GM19351 (cell line): ENCODE results near the gene CCR5AS.
"Not testable (repeated sequence)": the region's sequence is repeated elsewhere in the genome, so short reads cannot be mapped to it uniquely, and the experiment has no call there.

Experiments used
- ATAC-seq: cut with Tn5 transposase; IDR thresholded peaks from one replicate; pipeline ENCODE4 v1.9.1; 2021; ENCODE audit warnings: mild to moderate bottlenecking, moderate library complexity; ENCODE audit not compliant: unreplicated experiment

CCR5AS gene

DNA sequence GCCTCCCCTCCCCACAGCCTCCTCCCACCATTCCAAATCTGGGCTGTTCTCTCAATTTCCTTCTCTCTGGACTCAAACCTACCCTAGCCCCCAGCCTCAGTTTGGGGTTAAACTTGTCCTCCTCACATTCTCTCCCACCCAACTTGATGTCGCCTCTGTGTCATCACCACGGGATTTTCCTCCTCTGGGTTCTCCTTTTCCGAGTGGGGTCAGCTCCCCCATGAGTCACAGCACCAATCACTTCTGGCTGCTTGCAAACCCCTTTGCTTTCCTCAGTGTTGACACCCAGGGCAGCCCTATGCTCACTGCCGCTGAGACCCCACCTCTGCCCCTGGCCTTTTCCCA is 451 bp downstream of the CCR5AS start:
- no peak for ATAC-seq

DNA sequence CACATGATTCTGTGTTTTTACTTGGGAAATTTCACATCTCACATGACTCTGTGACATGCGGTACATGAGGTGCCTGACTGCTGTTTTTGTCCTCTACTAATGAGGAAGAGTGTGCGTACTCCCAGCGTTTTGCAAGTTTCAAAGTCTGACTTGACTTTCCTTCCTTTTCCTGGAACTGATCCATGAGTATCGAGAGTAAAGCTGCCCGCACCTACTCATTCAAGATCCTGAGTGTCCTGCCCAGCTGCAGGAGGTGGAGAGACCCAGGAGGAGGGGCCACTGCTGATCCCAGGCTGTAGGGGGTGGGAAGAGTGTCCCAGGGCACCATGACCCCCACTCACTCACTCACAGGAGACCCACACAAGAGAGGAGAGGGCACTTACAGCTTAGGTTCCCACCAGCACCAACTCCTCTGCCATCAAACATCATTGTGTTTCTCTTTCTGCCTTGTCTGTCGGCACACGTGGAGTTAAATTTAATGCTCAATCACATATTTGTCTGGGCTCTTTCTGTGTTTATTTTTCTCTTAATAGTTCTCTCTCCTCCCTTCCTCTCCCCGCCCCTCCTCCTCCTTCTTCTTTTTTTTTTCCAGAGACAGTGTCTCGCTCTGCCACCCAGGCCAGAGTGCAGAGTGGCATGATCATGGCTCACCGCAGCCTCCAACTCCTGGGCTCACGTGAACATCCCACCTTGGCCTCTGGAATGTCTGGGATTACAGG is 1.4 kb downstream of the CCR5AS start:
- no peak for ATAC-seq

GRCh38 chr3:46402902-46403301 is 4.0 kb downstream of the CCR5AS start:
- not testable (repeated sequence) for ATAC-seq

GRCh38 chr3:46401579-46401978 is 5.3 kb downstream of the CCR5AS start:
- ATAC-seq = no peak

GRCh38 chr3:46400846-46401245 is 6.0 kb downstream of the CCR5AS start:
- ATAC-seq = no peak

GRCh38 chr3:46400000-46400734 is 6.7 kb downstream of the CCR5AS start:
- no peak for ATAC-seq

GRCh38 chr3:46399557-46399956 is 7.3 kb downstream of the CCR5AS start:
- no peak for ATAC-seq

- no peak for ATAC-seq
These were observed 7.8 kb downstream of the CCR5AS start for GRCh38 chr3:46399098-46399497.

DNA sequence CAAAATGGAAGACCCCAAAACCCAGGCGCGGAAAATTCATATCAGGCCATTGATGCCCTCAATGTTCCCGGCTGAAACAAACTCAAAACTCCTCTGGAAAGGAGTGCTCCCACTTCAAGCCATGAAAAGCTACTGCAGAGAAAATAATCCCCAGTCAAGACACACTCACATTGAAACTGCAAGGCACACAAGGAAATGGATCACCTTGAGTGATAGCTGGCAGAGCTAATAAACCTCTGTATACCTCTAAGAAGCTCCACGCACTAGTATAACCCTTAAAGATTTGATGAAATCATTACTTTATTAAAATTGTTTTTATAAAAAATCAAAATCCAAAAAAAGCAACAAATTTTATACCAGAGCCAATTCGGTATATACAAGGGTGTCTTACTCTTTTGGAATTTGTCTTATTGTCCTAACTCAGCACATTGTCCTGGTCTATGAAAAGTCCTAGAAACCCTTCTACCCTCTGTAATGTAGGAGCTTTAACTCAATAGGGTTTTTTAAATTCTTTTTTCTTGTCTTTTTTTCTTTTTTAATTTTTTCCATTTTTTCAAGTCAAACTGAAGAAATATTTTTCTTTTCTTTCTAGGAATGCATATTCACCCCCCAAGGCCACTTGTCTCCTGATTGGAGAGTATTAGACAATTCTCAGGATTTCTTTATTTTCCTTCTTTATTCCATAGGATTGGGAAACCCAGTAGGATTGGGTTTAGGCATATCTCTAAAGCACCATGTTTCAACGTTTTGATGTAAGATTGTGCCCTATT is 8.5 kb downstream of the CCR5AS start:
- ATAC-seq = no peak

GRCh38 chr3:46397111-46397510 is 9.8 kb downstream of the CCR5AS start:
- no peak for ATAC-seq

DNA sequence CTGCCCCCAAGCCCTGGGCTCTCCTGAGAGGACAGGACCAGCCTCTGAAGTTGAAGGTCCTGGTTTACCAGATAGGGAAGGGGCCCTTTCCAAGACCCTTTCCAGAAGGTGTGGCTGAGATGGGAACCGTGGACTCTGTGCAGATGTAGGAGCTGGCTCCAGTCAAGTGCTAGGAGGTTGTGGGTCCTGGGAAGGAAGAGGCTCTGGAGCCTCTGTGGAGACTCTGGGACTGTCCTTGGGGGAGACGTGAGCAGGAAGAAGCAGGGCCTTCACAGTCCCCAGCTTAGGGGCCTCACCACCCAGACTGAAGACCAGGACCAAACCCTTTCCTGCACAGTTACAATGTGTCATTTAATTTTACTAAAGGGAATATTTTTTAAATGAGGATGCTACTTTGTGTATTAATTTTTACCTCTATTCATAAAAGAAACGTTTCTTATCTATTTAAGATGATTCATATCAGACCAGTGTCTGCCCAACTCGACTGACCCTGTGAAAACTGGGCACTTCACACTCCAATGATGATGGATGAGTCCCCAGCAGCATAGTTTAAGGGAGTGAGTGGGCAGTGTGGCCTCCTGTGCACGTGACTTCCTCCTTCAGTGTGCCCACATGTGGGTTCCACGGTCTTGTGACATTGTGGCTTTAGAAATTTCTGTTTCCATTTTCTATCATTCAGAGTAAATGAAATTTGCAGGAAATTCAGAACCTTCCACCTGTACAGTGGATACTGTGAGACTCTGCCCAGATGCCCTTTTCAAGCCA is 10.9 kb downstream of the CCR5AS start:
- no peak for ATAC-seq

DNA sequence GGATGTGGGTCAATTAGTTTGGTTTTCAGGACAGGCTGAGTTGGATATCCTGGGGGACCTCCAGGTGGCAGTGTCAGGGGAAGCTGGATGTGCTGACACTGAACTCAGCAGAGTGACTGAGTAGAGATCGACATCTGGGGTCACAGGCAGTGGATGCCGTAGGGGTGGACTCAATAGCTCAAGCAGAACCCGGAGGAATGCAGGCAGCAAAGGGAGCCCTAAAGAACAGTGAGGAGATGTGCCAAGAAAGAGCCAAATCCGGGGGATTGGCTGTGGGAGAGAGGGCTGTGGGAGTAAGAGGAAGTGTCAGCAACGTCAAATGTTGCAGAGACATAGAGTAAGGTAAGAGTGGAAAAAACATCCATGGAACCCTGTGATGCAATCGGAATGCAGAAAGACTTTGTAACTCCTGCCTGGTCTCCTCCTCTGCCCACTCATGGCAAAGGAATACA is 11.6 kb downstream of the CCR5AS start:
- ATAC-seq = no peak

DNA sequence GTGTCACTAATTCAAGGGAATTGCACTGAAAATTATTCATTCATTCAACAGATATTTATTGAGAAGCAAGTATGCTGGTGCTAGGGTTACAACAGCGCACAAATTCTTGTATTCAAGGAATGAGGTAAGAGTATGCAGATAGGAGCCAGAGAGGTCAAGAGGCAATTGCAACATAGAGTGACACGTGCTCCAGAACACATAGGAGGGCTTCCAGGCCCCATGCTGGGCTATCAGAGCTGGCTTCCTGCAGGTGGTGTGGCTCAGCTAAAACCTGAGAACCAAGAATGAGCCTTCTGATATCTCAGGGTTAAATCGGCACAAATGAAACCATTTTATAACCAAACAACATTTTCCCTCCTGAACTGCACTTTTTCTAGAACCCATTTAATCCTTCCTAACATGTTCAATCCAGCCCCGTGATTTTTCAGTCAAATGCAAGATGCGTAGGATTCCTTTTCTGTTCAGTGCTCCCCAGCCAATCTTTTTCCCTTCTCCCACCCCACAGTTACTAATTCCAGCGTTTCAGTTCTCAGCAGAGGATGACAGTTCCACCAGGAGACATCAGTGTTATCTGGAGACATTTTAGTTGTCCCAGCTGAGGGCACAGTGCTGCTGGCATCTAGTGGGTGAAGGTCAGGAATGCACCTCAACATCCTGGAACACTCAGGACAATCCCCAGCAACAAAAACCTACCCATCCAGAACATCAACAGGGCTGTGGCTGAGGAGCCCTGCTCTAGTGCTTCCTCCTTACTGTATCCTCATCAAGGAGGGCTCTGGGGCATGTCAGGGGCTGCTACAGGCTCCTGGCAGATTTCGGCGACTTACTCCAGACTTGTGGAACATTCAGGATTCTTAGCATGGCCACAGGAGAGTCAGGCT is 13.1 kb downstream of the CCR5AS start:
- ATAC-seq = no peak

GRCh38 chr3:46393011-46393410 is 13.9 kb downstream of the CCR5AS start:
- ATAC-seq = no peak

- not testable (repeated sequence) for ATAC-seq
These were observed 15.3 kb downstream of the CCR5AS start for GRCh38 chr3:46391526-46391925.

- ATAC-seq = no peak
These were observed 17.6 kb downstream of the CCR5AS start for GRCh38 chr3:46389306-46389705.

DNA sequence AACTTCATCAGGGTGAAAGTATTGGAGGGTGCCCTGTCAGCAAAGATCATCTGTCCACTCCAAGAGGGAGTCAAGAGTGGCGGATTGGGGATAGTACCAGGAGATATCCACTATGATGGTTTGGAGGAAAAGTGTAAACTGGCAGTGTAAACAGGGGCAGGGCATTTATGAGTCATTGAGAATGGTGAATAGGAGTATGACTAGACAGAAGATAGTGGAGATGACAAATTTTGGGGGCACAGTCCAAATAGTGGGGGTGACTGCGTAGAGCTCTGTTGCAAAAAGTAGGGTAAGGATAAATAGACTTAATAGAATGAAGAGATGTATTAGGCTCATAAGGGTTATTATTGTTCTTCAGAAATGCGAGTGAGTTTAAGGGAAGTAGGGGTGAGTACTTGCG is 18.0 kb downstream of the CCR5AS start:
- not testable (repeated sequence) for ATAC-seq

GRCh38 chr3:46386205-46386604 is 20.7 kb downstream of the CCR5AS start:
- ATAC-seq = no peak

DNA sequence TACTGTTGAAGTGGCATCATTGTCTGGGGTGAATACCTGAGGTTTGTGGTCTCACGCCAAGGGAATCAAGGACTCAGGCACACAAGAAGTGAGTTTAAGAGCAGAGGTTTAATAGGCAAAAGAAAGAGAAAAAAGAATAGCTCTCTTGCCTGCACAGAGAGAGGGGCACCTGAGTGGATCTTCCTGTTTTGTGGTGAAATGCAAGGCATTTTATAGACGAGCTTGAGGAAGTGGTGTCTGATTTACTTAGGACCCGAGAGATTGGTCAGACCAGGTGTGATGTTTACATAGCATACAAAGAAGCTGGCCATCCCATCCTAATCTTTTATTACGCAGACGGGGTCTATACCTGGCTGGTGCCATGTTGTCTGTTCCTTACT is 22.9 kb downstream of the CCR5AS start:
- ATAC-seq = no peak
